ENCODE results near the gene SYT1. TPM values are rescaled to one million over a fixed set of nuclear protein-coding genes. Genes with fewer than 3 reads are reported as not detected.
"Not testable (repeated sequence)": the region's sequence is repeated elsewhere in the genome, so short reads cannot be mapped to it uniquely, and the experiment has no call there.

The SYT1 gene
- polyA plus RNA-seq, 3 donors: 0.72 TPM; not detected in 2

- H3K9me3 Mint-ChIP-seq; H3K36me3 Mint-ChIP-seq; H3K4me3 ChIP-seq (replicated peaks in 1 of 3; ENCODE audit: low read depth in 2 of 3, low read length in 3 of 3); H3K4me3 Mint-ChIP-seq; H3K4me1 Mint-ChIP-seq; H3K27me3 Mint-ChIP-seq (ENCODE audit: low read depth in 3 of 3); H3K36me3 ChIP-seq (replicated peaks in 1 of 2; ENCODE audit: control insufficient read depth in 1 of 2, insufficient read depth in 2 of 2, low read length in 2 of 2); H3K9ac ChIP-seq (ENCODE audit: insufficient read depth, low read length, poor library complexity, severe bottlenecking); H3K27me3 ChIP-seq (ENCODE audit: control insufficient read depth in 2 of 2, insufficient read depth in 2 of 2, low read length in 2 of 2); H3K4me1 ChIP-seq (ENCODE audit: control insufficient read depth in 1 of 2, insufficient read depth in 2 of 2, low read length in 2 of 2); H2AFZ ChIP-seq (ENCODE audit: insufficient read depth, low read depth, low read length, poor library complexity, severe bottlenecking); DNase-seq; H3K9me3 ChIP-seq (replicated peaks in 1 of 2; ENCODE audit: control insufficient read depth in 1 of 2, insufficient read depth in 1 of 2, low read length in 2 of 2); H3K79me2 ChIP-seq (ENCODE audit: insufficient read depth, low read length); intact Hi-C loops (cut with micrococcal nuclease); H3K4me2 ChIP-seq (replicated peaks; ENCODE audit: extremely low read depth, low read length, poor library complexity, severe bottlenecking); H4K20me1 ChIP-seq (ENCODE audit: insufficient read depth, low read length); H3K27ac ChIP-seq (ENCODE audit: low read depth in 1 of 2, low read length in 2 of 2): not testable (repeated sequence)
- WGBS (ENCODE audit: insufficient coverage): 96% methylated on average over 28 of the region's 32 CpGs
- peak overlapping the region in 1 of 7 donors; percentile 40 for H3K27ac Mint-ChIP-seq
These were observed 180.7 kb downstream of the SYT1 start for GRCh38 chr12:79045149-79045703.

DNA sequence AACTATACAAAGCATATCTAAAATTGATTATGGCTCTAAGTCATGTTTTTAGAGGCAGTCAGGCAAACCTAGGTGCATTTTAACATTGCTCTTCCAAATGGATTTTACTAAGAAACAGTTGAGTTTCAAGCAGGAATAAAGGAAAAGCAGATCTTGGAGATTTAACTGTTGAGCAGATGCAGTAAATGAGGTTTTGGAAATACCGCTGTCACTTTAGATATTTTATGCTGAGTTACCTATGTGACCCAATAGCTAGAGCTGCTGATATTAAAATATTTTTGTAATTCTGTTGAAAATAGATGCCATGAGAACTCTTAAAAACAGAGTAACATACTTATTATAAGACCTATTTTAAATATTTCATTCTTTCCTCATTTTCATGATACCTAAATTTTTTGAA is 181.4 kb downstream of the SYT1 start:
- Mint-ChIP-seq H3K27me3 (ENCODE audit: low read depth in 3 of 3) (no peaks in the 10 kb centered on the region), H3K36me3 (no peaks in the 10 kb centered on the region), H3K27ac (no peak overlapping the region), H3K4me3 (no peak overlapping the region), H3K4me1 (no peaks in the 10 kb centered on the region), H3K9me3 (peaks cover 0 to 8% (median 3%) of the 10 kb centered on the region in 7 donors)
- DNase-seq: no peak
- no peak overlapping the region for H3K27ac ChIP-seq (ENCODE audit: low read depth in 1 of 2, low read length in 2 of 2)
- H3K9me3 ChIP-seq (replicated peaks in 1 of 2; ENCODE audit: control insufficient read depth in 1 of 2, insufficient read depth in 1 of 2, low read length in 2 of 2): peaks cover 0 to 3% of the 10 kb centered on the region in 2 donors
- H3K79me2 ChIP-seq (ENCODE audit: insufficient read depth, low read length): no peaks in the 10 kb centered on the region
- H3K36me3 ChIP-seq (replicated peaks in 1 of 2; ENCODE audit: control insufficient read depth in 1 of 2, insufficient read depth in 2 of 2, low read length in 2 of 2): no peaks in the 10 kb centered on the region
- intact Hi-C loops (cut with micrococcal nuclease): no loop called here
- H4K20me1 ChIP-seq (ENCODE audit: insufficient read depth, low read length): no peaks in the 10 kb centered on the region
- no peaks in the 10 kb centered on the region for H3K4me1 ChIP-seq (ENCODE audit: control insufficient read depth in 1 of 2, insufficient read depth in 2 of 2, low read length in 2 of 2)
- WGBS (ENCODE audit: insufficient coverage): no CpG with 5 or more reads among the region's 1 CpG
- H3K4me2 ChIP-seq (replicated peaks; ENCODE audit: extremely low read depth, low read length, poor library complexity, severe bottlenecking): no peak overlapping the region
- no peak overlapping the region for H3K4me3 ChIP-seq (replicated peaks in 1 of 3; ENCODE audit: low read depth in 2 of 3, low read length in 3 of 3)
- no peak overlapping the region for H3K9ac ChIP-seq (ENCODE audit: insufficient read depth, low read length, poor library complexity, severe bottlenecking)
- H2AFZ ChIP-seq (ENCODE audit: insufficient read depth, low read depth, low read length, poor library complexity, severe bottlenecking): no peak overlapping the region
- TF ChIP-seq CTCF (IDR thresholded peaks at IDR 0.05): no peak
- no peaks in the 10 kb centered on the region for H3K27me3 ChIP-seq (ENCODE audit: control insufficient read depth in 2 of 2, insufficient read depth in 2 of 2, low read length in 2 of 2)

All from CD14-positive monocyte (primary cell).